DND-41 (cell line): ENCODE measurements around the gene FOSB.

Experiments used
- CTCF ChIP-seq: IDR thresholded peaks from 2 replicates; pipeline ENCODE4 v1.5.1; 2012; ENCODE audit warnings: borderline replicate concordance, low read length, moderate library complexity, mild to moderate bottlenecking; ENCODE audit not compliant: poor library complexity, severe bottlenecking; ENCODE audit errors: extremely low read depth
- EZH2 ChIP-seq: IDR thresholded peaks from 3 replicates; pipeline ENCODE4 v1.6.1; 2012; ENCODE audit warnings: borderline replicate concordance, low read depth, mild to moderate bottlenecking, moderate library complexity, low read length, inconsistent platforms; ENCODE audit not compliant: severe bottlenecking

- TF ChIP-seq CTCF (no peak), EZH2 (no peak)
These were observed 4.3 kb downstream of the FOSB start for GRCh38 chr19:45471931-45472562.
